Hindlimb muscle (tissue), 1 donor: ENCODE measurements around the gene ZER1. TPM values are rescaled to one million over a fixed set of nuclear protein-coding genes. Genes with fewer than 3 reads are reported as not detected.
A peak's percentile ranks its signal among the peaks of the same experiment; 100 is the strongest.

Source experiments
- DNase-seq: peaks from one replicate; pipeline ENCODE4 v3.0.0-alpha.2; 2013
- polyA plus RNA-seq: library from polyadenylated mRNA; unstranded; fragments of 120-200 nt; gene quantifications from one replicate; pipeline ENCODE4 v1.2.1, GENCODE V29; 2013; ENCODE audit not compliant: insufficient read length

Gene ZER1
- polyA plus RNA-seq, 1 donor, result 46.0 TPM

DNA sequence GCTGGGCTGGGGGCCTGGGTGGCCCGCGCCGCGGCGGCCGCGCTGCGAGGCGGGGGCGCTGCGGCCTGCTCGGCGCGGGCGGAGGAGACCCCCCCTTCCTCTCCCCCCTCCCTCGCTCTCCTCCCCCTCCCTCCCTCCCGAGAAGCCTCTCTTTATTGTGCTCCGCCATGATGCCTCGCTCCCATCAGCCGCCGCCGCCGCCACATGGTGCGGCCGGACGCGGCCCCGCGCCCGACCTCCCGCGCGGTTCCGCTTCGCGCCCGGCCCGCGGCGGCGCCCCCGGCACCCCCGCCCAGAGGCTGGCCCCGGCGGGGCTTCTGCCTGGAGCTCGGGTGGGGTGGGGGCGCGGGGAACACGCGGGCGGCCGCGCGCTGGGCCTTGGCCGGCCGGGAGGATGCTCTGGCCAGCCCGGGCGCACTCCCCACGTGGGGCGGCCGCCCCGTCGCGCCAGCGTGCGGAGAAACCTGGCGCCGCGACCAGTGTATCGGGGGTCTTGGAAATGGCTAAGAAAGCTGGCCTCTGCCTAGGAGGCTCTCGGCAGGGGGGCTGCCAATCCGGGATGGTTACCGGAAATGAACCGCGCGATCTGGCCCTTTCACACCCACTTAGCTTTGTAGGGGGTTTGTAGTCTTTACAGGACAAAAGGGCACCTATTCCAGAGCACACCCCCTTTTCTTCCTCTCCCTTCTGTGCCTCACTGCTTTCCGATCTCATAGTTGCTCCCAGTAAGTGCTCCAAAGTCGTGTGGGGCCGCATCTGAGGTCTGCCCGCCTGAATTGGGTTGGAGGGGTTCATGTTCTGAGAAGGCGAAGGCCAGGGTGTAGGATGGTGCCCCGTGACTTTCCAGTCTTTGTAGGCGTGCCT lies 81.7 kb downstream of the ZER1 start:
- DNase-seq, result peak; percentile 58

DNA sequence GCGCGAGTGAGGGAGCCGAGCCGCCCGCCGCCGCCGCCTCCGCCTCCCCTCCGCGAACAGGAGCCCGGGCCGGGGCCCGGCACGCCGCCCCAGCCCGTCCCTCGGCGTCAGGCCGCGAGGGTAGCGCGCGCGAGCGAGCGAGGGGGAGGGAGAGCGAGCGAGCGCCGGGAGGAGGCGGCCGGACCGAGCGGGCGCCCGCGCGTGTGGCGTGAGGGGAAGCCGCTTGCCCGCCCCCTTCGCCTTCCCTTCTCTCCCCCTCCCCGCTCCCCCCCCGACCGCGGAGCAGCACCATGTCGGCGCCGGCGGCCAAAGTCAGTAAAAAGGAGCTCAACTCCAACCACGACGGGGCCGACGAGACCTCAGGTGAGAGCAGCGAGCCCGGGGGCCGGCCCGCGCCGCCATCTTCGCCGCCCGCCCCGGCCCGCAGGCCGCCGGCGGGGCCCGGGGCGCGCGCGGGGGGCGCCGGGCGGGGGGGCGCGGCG lies 82.4 kb downstream of the ZER1 start:
- DNase-seq, result no peak

DNA sequence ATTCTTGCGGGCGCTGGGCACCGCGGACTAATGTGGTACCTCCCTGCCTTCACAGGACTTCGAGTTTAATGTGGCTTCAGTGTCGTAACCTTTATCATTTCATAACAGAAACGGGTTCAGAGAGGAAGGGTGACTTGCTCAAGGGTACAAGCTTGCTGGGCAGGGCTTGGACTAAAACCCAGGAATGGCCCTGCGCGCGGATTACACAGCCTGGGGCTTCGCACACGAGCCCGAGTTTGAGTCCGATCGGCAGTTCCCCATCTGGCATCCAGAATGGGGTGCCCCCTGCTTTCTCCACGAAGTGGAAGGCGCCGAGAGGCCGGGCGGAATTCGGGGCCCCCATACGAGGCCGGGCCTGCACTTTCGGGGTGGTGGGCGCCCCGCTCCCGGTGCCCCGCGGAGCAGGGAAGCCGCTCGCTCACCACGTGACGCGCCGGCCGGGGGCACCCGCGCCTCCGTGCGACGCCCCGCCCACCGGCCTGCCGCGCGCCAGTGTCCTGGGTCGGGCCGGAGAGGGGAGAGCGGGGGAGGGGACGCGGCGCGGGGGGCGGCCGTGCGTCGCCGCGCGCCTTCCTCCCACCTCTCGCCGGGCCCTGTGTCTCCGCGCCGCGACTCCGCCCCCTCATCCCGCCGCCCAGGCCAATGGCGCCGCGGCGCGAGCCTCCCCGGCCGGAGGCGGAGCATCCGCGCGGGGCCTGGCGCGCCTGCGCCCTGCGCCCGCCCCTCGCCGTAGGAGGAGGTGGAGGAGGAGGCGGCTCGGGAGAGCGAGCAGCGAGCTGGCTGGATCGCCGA lies 83.0 kb downstream of the ZER1 start, which contains the start of gene SET:
TSS of gene SET (plus strand) at position 722 of the 792 bp plus-strand sequence. CDS start 361 bp downstream, outside the sequence.
- peak; percentile 98 for DNase-seq

- no peak for DNase-seq
These were observed 84.3 kb downstream of the ZER1 start for GRCh38 chr9:128687453-128687852.

DNA sequence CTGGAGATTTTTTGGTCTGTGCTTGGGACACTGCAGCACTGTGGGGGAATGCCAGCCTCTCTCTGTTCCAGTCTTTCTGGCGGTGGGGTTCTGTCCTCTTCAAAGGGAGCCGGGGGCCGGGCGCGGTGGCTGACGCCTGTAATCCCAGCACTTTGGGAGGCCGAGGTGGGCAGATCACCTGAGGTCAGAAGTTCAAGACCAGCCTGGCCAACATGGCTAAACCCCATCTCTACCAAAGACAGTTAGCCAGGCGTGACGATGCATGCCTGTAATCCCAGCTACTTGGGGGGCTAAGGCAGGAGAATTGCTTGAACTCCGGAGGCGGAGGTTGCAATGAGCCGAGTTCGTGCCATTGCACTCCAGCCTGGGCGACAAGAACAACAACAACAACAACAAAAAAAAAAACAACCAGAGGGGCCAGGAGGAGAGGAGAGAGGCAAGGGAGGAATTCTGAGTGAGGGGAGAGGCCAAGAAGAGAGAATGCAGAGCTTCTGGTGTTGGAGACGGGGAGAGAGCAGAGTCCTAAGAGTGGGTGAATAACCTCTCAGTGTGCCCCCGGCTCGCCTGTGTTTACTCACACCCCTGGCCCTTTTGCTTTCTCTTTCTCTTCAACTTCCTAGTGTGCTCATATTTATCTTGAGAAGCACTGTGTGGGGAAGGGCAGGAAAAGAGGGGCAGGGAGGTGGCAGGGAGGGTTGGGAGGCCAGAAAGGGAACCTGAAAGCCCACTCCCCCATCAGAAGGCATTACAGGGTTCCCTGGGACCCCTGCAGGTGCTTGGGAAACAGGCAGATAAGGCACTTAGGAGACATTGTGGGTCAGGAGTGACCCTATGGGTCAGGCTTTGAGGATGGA lies 85.9 kb downstream of the ZER1 start:
- no peak for DNase-seq

- DNase-seq, result peak; percentile 82
These were observed 87.2 kb downstream of the ZER1 start for GRCh38 chr9:128684325-128685199.

GRCh38 chr9:128684065-128684324 lies 87.7 kb downstream of the ZER1 start:
- no peak for DNase-seq

GRCh38 chr9:128683340-128684064 lies 88.2 kb downstream of the ZER1 start:
- DNase-seq, result peak; percentile 40

Other genes starting within 250 kb of the ZER1 start
- gene SPTAN1, start 219.3 kb downstream of the ZER1 start, polyA plus RNA-seq, result 331 TPM
- 55.3 TPM for gene DYNC2I2, start 115.1 kb downstream of the ZER1 start, polyA plus RNA-seq
- 284 TPM for gene SET, start 82.7 kb downstream of the ZER1 start, polyA plus RNA-seq
- gene PKN3, start 69.4 kb downstream of the ZER1 start, polyA plus RNA-seq, result 8.6 TPM
- gene ZDHHC12, start 47.8 kb downstream of the ZER1 start, polyA plus RNA-seq, result 7.6 TPM
- 42.7 TPM for gene TBC1D13, start 15.3 kb upstream of the ZER1 start, polyA plus RNA-seq
- gene ENDOG, start 46.6 kb upstream of the ZER1 start, polyA plus RNA-seq, result 25.2 TPM
- 27.8 TPM for gene SPOUT1, start 57.9 kb upstream of the ZER1 start, polyA plus RNA-seq
- 4.5 TPM for gene KYAT1, start 110.0 kb upstream of the ZER1 start, polyA plus RNA-seq
- gene LRRC8A, start 110.2 kb upstream of the ZER1 start, polyA plus RNA-seq, result 20.8 TPM
- gene PHYHD1, start 149.1 kb upstream of the ZER1 start, polyA plus RNA-seq, result 45.1 TPM
- gene DOLK, start 175.7 kb upstream of the ZER1 start, polyA plus RNA-seq, result 8.3 TPM
- gene NUP188, start 175.8 kb upstream of the ZER1 start, polyA plus RNA-seq, result 36.4 TPM